Measurements from ENCODE around the gene ACVRL1.

ACVRL1 gene

GRCh38 chr12:51970904-51971646 lies 63.8 kb downstream of the ACVRL1 start:
- DNase-seq: no peak

- no peak for DNase-seq
Measured at GRCh38 chr12:51971679-51972421, 64.5 kb downstream of the ACVRL1 start.

GRCh38 chr12:51972422-51972812 lies 65.1 kb downstream of the ACVRL1 start:
- no peak for DNase-seq

GRCh38 chr12:51972849-51973273 lies 65.6 kb downstream of the ACVRL1 start:
- DNase-seq: no peak
